Mucosa of stomach (tissue), 1 donor: ENCODE data around the gene MYO6.
"Not testable (repeated sequence)": the region's sequence is repeated elsewhere in the genome, so short reads cannot be mapped to it uniquely, and the experiment has no call there.

ENCODE experiments used
- H3K27me3 ChIP-seq: one replicate; pipeline ENCODE4 v1.7.0; 2013; ENCODE audit warnings: mild to moderate bottlenecking, low read length; ENCODE audit not compliant: control insufficient read depth, insufficient read depth
- H3K36me3 ChIP-seq: one replicate; pipeline ENCODE4 v1.7.0; 2013; ENCODE audit warnings: low read length; ENCODE audit not compliant: control insufficient read depth, insufficient read depth
- H3K4me1 ChIP-seq: one replicate; pipeline ENCODE4 v1.7.0; 2013; ENCODE audit warnings: mild to moderate bottlenecking, low read length; ENCODE audit not compliant: control insufficient read depth, insufficient read depth
- H3K4me3 ChIP-seq: one replicate; pipeline ENCODE4 v1.7.0; 2013; ENCODE audit warnings: low read length
- H3K9ac ChIP-seq: one replicate; pipeline ENCODE4 v1.7.0; 2013; ENCODE audit warnings: mild to moderate bottlenecking, low read length, moderate library complexity
- H3K9me3 ChIP-seq: one replicate; pipeline ENCODE4 v1.7.0; 2013; ENCODE audit warnings: mild to moderate bottlenecking, low read length, moderate library complexity; ENCODE audit not compliant: control insufficient read depth
- donor health status: Pancreatic carcinoma.

Gene MYO6

GRCh38 chr6:75748743-75749538 lies at the start of gene MYO6:
Gene MYO6 (plus strand): TSS chr6:75749239. CDS start chr6:75817548, 68,309 bp downstream.
- peak within 1 kb of the TSS; percentile 99 for H3K9ac ChIP-seq
- no peaks in the 10 kb centered on the region for H3K27me3 ChIP-seq
- peak within 1 kb of the TSS; percentile 88 for H3K4me3 ChIP-seq
- no peaks in the 10 kb centered on the region for H3K9me3 ChIP-seq
- H3K4me1 ChIP-seq: peaks cover 21% of the 10 kb centered on the region
- no peaks in the 10 kb centered on the region for H3K36me3 ChIP-seq

- H3K4me1 ChIP-seq, H3K4me3 ChIP-seq, H3K9me3 ChIP-seq, H3K27me3 ChIP-seq, H3K36me3 ChIP-seq, H3K9ac ChIP-seq: not testable (repeated sequence)
These were observed 40.7 kb upstream of the MYO6 start for GRCh38 chr6:75708334-75708733.

GRCh38 chr6:75711173-75711572 lies 37.9 kb upstream of the MYO6 start:
- H3K9ac ChIP-seq: no peak overlapping the region
- H3K4me1 ChIP-seq: no peaks in the 10 kb centered on the region
- no peaks in the 10 kb centered on the region for H3K9me3 ChIP-seq
- no peaks in the 10 kb centered on the region for H3K36me3 ChIP-seq
- no peak overlapping the region for H3K4me3 ChIP-seq
- H3K27me3 ChIP-seq: no peaks in the 10 kb centered on the region

GRCh38 chr6:75719133-75719532 lies 29.9 kb upstream of the MYO6 start:
- Histone ChIP-seq H3K4me1 (no peaks in the 10 kb centered on the region), H3K27me3 (no peaks in the 10 kb centered on the region), H3K9ac (no peak overlapping the region), H3K36me3 (no peaks in the 10 kb centered on the region), H3K4me3 (no peak overlapping the region), H3K9me3 (no peaks in the 10 kb centered on the region)

- H3K27me3 ChIP-seq: no peaks in the 10 kb centered on the region
- no peaks in the 10 kb centered on the region for H3K4me1 ChIP-seq
- no peak overlapping the region for H3K4me3 ChIP-seq
- no peaks in the 10 kb centered on the region for H3K36me3 ChIP-seq
- no peaks in the 10 kb centered on the region for H3K9me3 ChIP-seq
- no peak overlapping the region for H3K9ac ChIP-seq
These were observed 25.7 kb upstream of the MYO6 start for GRCh38 chr6:75723382-75723781.

- Histone ChIP-seq H3K27me3 (no peaks in the 10 kb centered on the region), H3K4me3 (no peak overlapping the region), H3K4me1 (no peaks in the 10 kb centered on the region), H3K9ac (no peak overlapping the region), H3K36me3 (no peaks in the 10 kb centered on the region), H3K9me3 (no peaks in the 10 kb centered on the region)
These were observed 21.8 kb upstream of the MYO6 start for GRCh38 chr6:75727206-75727605.

GRCh38 chr6:75731029-75731428 lies 18.0 kb upstream of the MYO6 start:
- not testable (repeated sequence) for H3K9me3 ChIP-seq, H3K9ac ChIP-seq, H3K36me3 ChIP-seq, H3K27me3 ChIP-seq, H3K4me3 ChIP-seq, H3K4me1 ChIP-seq

GRCh38 chr6:75735491-75736186 lies 13.4 kb upstream of the MYO6 start:
- Histone ChIP-seq H3K9ac (peak overlapping the region; percentile 43), H3K9me3 (no peaks in the 10 kb centered on the region), H3K4me1 (peaks cover 15% of the 10 kb centered on the region), H3K27me3 (no peaks in the 10 kb centered on the region), H3K36me3 (no peaks in the 10 kb centered on the region), H3K4me3 (no peak overlapping the region)

GRCh38 chr6:75743971-75744370 lies 5.1 kb upstream of the MYO6 start:
- Histone ChIP-seq H3K4me1 (peaks cover 12% of the 10 kb centered on the region), H3K4me3 (no peak overlapping the region), H3K9ac (no peak overlapping the region), H3K36me3 (no peaks in the 10 kb centered on the region), H3K9me3 (no peaks in the 10 kb centered on the region), H3K27me3 (no peaks in the 10 kb centered on the region)

- no peaks in the 10 kb centered on the region for H3K36me3 ChIP-seq
- H3K27me3 ChIP-seq: no peaks in the 10 kb centered on the region
- H3K4me1 ChIP-seq: peaks cover 12% of the 10 kb centered on the region
- no peak overlapping the region for H3K9ac ChIP-seq
- H3K4me3 ChIP-seq: no peak overlapping the region
- no peaks in the 10 kb centered on the region for H3K9me3 ChIP-seq
These were observed 3.6 kb upstream of the MYO6 start for GRCh38 chr6:75745404-75745803.

- H3K9me3 ChIP-seq: no peaks in the 10 kb centered on the region
- H3K36me3 ChIP-seq: no peaks in the 10 kb centered on the region
- H3K9ac ChIP-seq: no peak overlapping the region
- no peak overlapping the region for H3K4me3 ChIP-seq
- H3K27me3 ChIP-seq: no peaks in the 10 kb centered on the region
- H3K4me1 ChIP-seq: peaks cover 12% of the 10 kb centered on the region
These were observed 2.8 kb upstream of the MYO6 start for GRCh38 chr6:75746221-75746620.

- no peaks in the 10 kb centered on the region for H3K36me3 ChIP-seq
- no peaks in the 10 kb centered on the region for H3K9me3 ChIP-seq
- no peak overlapping the region for H3K4me3 ChIP-seq
- peaks cover 14% of the 10 kb centered on the region for H3K4me1 ChIP-seq
- no peak overlapping the region for H3K9ac ChIP-seq
- H3K27me3 ChIP-seq: no peaks in the 10 kb centered on the region
These were observed 1.7 kb upstream of the MYO6 start for GRCh38 chr6:75747152-75747992.
